ENCODE measurements around the gene HSPA12B.

- TF ChIP-seq EZH2 (IDR thresholded peaks at IDR 0.05) (no peak), POLR2AphosphoS5 (IDR thresholded peaks at IDR 0.05; ENCODE audit: borderline replicate concordance, low read depth, low read length) (no peak)
These were observed 18.8 kb downstream of the HSPA12B start for GRCh38 chr20:3751305-3751674.
